Activated naive CD4-positive, alpha-beta T cell treated with anti-CD3 and anti-CD28 coated beads for 36 hours (primary cell): ENCODE data around the gene CEP55. TPM values are rescaled to one million over a fixed set of nuclear protein-coding genes. Genes with fewer than 3 reads are reported as not detected.

Experiments
- CTCF ChIA-PET: fragments of 350-600 bp; sonication (Branson Sonifier 250); formaldehyde crosslinking; loops from one replicate; lab custom pipeline; 2021; ENCODE audit warnings: antibody characterized with exemption; lab: Charles Lee
- DNase-seq: peaks from one replicate; pipeline ENCODE4 v3.0.0-alpha.2; 2020
- H3K27ac Mint-ChIP-seq: one replicate; pipeline ENCODE4 v1.8.0; 2021; ENCODE audit warnings: mild to moderate bottlenecking, mixed read lengths
- H3K27me3 Mint-ChIP-seq: one replicate; pipeline ENCODE4 v1.8.0; 2021; ENCODE audit warnings: low read depth, mixed read lengths
- H3K36me3 Mint-ChIP-seq: one replicate; pipeline ENCODE4 v1.8.0; 2021; ENCODE audit warnings: low read depth, mixed read lengths
- H3K4me1 Mint-ChIP-seq: one replicate; pipeline ENCODE4 v1.8.0; 2021; ENCODE audit warnings: low read depth, mixed read lengths
- H3K4me3 Mint-ChIP-seq: one replicate; pipeline ENCODE4 v1.8.0; 2021; ENCODE audit warnings: mild to moderate bottlenecking, moderate library complexity, mixed read lengths
- H3K9me3 Mint-ChIP-seq: one replicate; pipeline ENCODE4 v1.8.0; 2021; ENCODE audit warnings: mixed read lengths
- intact Hi-C: fragments of 100-400 bp; cut with micrococcal nuclease; formaldehyde crosslinking; loops from one replicate; pipeline ENCODE4 v1.15.1; 2023
- total RNA-seq, 2 experiments: library from RNA; stranded (reverse); gene quantifications; one replicate each; pipeline ENCODE4 v1.2.3, GENCODE V29; 2021

The CEP55 gene
- total RNA-seq, result 10 to 100 TPM; 64.4 to 68.2 TPM

DNA sequence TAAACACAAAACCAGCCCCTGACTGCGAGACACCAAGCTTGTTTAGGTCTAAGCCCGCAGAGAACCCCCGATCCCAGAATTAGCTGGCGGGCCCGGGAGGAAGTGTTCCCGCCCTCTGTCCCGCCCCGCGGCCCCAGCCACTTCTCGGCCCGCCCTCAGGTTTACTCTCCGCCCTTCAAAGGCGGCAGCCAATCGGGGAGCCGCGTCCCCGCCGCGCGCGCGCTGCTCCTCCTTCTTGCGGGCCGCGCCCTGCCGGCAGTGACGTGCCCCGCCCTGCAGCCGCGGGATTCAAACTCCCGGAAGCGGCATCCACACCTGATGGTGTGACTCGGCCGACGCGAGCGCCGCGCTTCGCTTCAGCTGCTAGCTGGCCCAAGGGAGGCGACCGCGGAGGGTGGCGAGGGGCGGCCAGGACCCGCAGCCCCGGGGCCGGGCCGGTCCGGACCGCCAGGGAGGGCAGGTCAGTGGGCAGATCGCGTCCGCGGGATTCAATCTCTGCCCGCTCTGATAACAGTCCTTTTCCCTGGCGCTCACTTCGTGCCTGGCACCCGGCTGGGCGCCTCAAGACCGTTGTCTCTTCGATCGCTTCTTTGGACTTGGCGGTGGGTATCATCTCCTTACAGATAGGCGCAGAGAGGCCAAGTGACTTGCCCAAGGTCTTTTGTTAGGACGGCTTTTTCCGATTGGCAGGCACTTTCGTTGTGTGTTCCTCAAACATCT, at the start of gene CEP55:
TSS of gene CEP55 (plus strand) at position 291 of the 720 bp plus-strand sequence. CDS start 3,440 bp downstream, outside the sequence.
- Mint-ChIP-seq H3K4me1 (peaks cover 18% of the 10 kb centered on the region), H3K4me3 (peak within 1 kb of the TSS; percentile 90), H3K9me3 (no peaks in the 10 kb centered on the region), H3K36me3 (peaks cover 21% of the 10 kb centered on the region), H3K27ac (peak within 1 kb of the TSS; percentile 63), H3K27me3 (peaks cover 7% of the 10 kb centered on the region)
- peak; percentile 96 for DNase-seq
- CTCF ChIA-PET, result interaction anchor here (0.6 to 3.3 kb wide), 6 partner anchors 13 to 365 kb away, joined by 4 to 24 read pairs (median 6); partner anchors contain the start of gene MYOF
- intact Hi-C loops, result loop anchor here (1.0 to 10.0 kb wide), 11 partner anchors 14 to 1204 kb away; partner anchors contain the start of genes CPEB3, EXOC6, FRA10AC1 and HELLS

GRCh38 chr10:93447019-93447418, 49.4 kb upstream of the CEP55 start:
- Mint-ChIP-seq H3K9me3 (no peaks in the 10 kb centered on the region), H3K27ac (no peak overlapping the region), H3K4me1 (peaks cover 4% of the 10 kb centered on the region), H3K27me3 (no peaks in the 10 kb centered on the region), H3K36me3 (peaks cover 3% of the 10 kb centered on the region), H3K4me3 (no peak overlapping the region)
- intact Hi-C loops, result no loop called here
- no peak for DNase-seq
- CTCF ChIA-PET, result interaction anchor here (0.8 to 1.2 kb wide), 2 partner anchors 71 to 152 kb away, joined by 3 to 6 read pairs; no protein-coding TSS in a partner anchor

DNA sequence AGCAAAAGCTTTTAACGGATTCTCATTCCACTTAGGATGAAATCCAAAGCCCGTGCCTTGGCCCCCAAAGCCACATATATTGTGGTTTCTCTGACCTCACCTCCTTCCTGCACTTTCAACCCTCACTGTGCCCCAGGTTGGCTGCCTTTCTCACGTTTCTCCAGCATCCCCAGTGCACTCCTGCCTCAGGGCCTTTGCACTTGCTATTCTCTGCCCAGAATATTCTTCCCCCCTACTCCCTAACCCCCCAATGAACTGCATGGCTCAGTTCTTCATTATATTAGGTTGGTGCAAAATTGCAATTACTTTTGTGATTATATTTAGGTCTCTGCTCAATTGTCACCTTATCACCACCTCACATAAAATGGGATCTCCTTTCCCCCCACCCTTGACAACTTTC, 48.4 kb upstream of the CEP55 start:
- Mint-ChIP-seq H3K27me3 (no peaks in the 10 kb centered on the region), H3K4me3 (no peak overlapping the region), H3K9me3 (no peaks in the 10 kb centered on the region), H3K27ac (no peak overlapping the region), H3K36me3 (peaks cover 3% of the 10 kb centered on the region), H3K4me1 (peaks cover 7% of the 10 kb centered on the region)
- intact Hi-C loops, result no loop called here
- CTCF ChIA-PET, result no interaction called here
- no peak for DNase-seq

GRCh38 chr10:93451244-93451947, 45.0 kb upstream of the CEP55 start:
- Mint-ChIP-seq H3K27ac (no peak overlapping the region), H3K4me3 (no peak overlapping the region)

GRCh38 chr10:93452143-93452542, 44.3 kb upstream of the CEP55 start:
- CTCF ChIA-PET, result no interaction called here
- Mint-ChIP-seq H3K36me3 (peaks cover 3% of the 10 kb centered on the region), H3K9me3 (no peaks in the 10 kb centered on the region), H3K4me3 (no peak overlapping the region), H3K27ac (no peak overlapping the region), H3K4me1 (peaks cover 7% of the 10 kb centered on the region), H3K27me3 (no peaks in the 10 kb centered on the region)
- DNase-seq, result peak; percentile 14
- intact Hi-C loops, result no loop called here

More at GRCh38 chr10:93451244-93451947, 45.0 kb upstream of the CEP55 start:
- no peaks in the 10 kb centered on the region for H3K27me3 Mint-ChIP-seq
- intact Hi-C loops, result no loop called here
- CTCF ChIA-PET, result no interaction called here
- peaks cover 7% of the 10 kb centered on the region for H3K4me1 Mint-ChIP-seq
- DNase-seq, result no peak
- peaks cover 3% of the 10 kb centered on the region for H3K36me3 Mint-ChIP-seq
- no peaks in the 10 kb centered on the region for H3K9me3 Mint-ChIP-seq

DNA sequence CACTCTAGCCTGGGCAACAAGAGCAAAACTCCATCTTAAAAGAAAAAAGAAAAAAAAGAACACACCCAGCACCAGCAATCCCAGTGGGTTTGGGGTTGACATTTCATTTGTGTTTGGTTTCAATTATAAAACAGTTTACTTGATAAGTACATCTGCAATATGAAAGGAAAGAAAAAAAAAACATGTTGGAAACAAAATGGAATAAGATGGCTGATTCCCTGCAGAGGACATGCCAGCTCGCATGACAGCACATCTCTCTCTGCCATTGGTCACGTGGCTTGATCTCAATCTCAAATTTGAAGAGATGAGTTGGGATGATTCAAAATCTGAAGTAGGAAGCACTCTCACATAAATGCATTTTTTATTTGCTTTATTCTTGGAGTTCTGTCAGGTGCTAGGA, 42.3 kb upstream of the CEP55 start:
- H3K4me3 Mint-ChIP-seq, result no peak overlapping the region
- peaks cover 3% of the 10 kb centered on the region for H3K36me3 Mint-ChIP-seq
- intact Hi-C loops, result no loop called here
- no peak for DNase-seq
- H3K9me3 Mint-ChIP-seq, result no peaks in the 10 kb centered on the region
- H3K27ac Mint-ChIP-seq, result no peak overlapping the region
- CTCF ChIA-PET, result no interaction called here
- no peaks in the 10 kb centered on the region for H3K27me3 Mint-ChIP-seq
- H3K4me1 Mint-ChIP-seq, result peaks cover 7% of the 10 kb centered on the region

- Mint-ChIP-seq H3K9me3 (no peaks in the 10 kb centered on the region), H3K36me3 (peaks cover 3% of the 10 kb centered on the region), H3K27me3 (no peaks in the 10 kb centered on the region), H3K4me1 (peaks cover 7% of the 10 kb centered on the region), H3K4me3 (no peak overlapping the region), H3K27ac (no peak overlapping the region)
- intact Hi-C loops, result no loop called here
- no peak for DNase-seq
- CTCF ChIA-PET, result interaction anchor here (0.5 kb wide), 1 partner anchor 700 kb away, joined by 5 read pairs; no protein-coding TSS in a partner anchor
These were observed 41.7 kb upstream of the CEP55 start for GRCh38 chr10:93454736-93455135.

GRCh38 chr10:93456480-93456879, 39.9 kb upstream of the CEP55 start:
- Mint-ChIP-seq H3K27ac (no peak overlapping the region), H3K9me3 (no peaks in the 10 kb centered on the region), H3K4me1 (peaks cover 7% of the 10 kb centered on the region), H3K27me3 (no peaks in the 10 kb centered on the region), H3K4me3 (no peak overlapping the region), H3K36me3 (no peaks in the 10 kb centered on the region)
- no peak for DNase-seq
- intact Hi-C loops, result no loop called here
- CTCF ChIA-PET, result interaction anchor here (0.6 to 2.5 kb wide), 3 partner anchors 25 to 180 kb away, joined by 3 to 8 read pairs (median 8); partner anchors contain the start of gene MYOF

GRCh38 chr10:93457511-93457910, 38.9 kb upstream of the CEP55 start:
- H3K27me3 Mint-ChIP-seq, result no peaks in the 10 kb centered on the region
- no peaks in the 10 kb centered on the region for H3K9me3 Mint-ChIP-seq
- no peaks in the 10 kb centered on the region for H3K36me3 Mint-ChIP-seq
- H3K4me3 Mint-ChIP-seq, result no peak overlapping the region
- no peak overlapping the region for H3K27ac Mint-ChIP-seq
- DNase-seq, result no peak
- H3K4me1 Mint-ChIP-seq, result peaks cover 4% of the 10 kb centered on the region
- intact Hi-C loops, result no loop called here
- CTCF ChIA-PET, result interaction anchor here (0.6 to 2.5 kb wide), 3 partner anchors 24 to 764 kb away, joined by 3 to 8 read pairs (median 8); partner anchors contain the start of gene MYOF

DNA sequence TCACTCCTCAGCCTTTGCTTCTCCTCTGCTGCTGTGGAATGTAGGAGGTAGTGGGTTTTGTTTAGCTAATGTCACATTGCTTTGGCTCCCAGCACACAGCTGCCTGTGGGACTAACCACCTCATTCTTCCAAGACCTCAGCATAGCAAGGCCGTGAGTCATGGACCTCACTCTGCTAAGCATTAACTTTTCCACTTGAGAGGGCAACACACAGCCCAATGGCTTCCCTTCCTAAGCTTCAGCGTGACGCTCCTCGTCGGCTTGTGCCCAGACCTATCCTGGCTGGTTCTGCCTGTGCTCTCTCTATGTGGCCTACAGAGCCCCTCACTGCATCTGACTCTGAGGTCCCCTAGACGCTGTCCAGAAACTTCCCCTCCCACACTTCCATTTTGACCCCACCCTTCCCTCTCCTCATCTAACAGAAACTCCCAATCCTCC, 37.6 kb upstream of the CEP55 start:
- H3K36me3 Mint-ChIP-seq, result no peaks in the 10 kb centered on the region
- H3K4me3 Mint-ChIP-seq, result no peak overlapping the region
- DNase-seq, result no peak
- no peaks in the 10 kb centered on the region for H3K27me3 Mint-ChIP-seq
- H3K27ac Mint-ChIP-seq, result no peak overlapping the region
- intact Hi-C loops, result no loop called here
- CTCF ChIA-PET, result interaction anchor here (1.4 to 2.5 kb wide), 2 partner anchors 23 to 80 kb away, joined by 3 to 8 read pairs; partner anchors contain the start of gene MYOF
- H3K4me1 Mint-ChIP-seq, result peaks cover 9% of the 10 kb centered on the region
- no peaks in the 10 kb centered on the region for H3K9me3 Mint-ChIP-seq

DNA sequence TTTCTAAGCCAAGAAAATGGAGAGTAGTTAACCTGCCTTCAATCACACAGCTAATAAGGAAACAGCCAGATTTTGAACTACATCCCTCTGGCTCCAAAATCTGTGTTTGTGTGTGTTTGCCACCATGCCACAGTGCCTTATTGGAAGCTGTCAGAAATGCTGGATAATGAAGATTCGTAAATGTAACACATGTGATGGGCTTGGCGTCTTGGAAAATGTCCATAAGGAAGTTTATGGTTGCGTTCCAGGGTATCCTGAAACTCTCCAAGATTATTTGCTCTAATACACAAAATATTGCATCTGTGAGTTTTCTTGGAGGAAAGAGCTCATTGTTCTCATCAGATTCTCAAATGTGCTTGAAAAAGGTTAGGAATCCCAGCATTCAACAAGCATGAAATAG, 36.9 kb upstream of the CEP55 start:
- no peak for DNase-seq
- no peak overlapping the region for H3K27ac Mint-ChIP-seq
- no peaks in the 10 kb centered on the region for H3K9me3 Mint-ChIP-seq
- no peak overlapping the region for H3K4me3 Mint-ChIP-seq
- CTCF ChIA-PET, result interaction anchor here (1.4 kb wide), 1 partner anchor 81 kb away, joined by 3 read pairs; no protein-coding TSS in a partner anchor
- H3K27me3 Mint-ChIP-seq, result no peaks in the 10 kb centered on the region
- H3K4me1 Mint-ChIP-seq, result peaks cover 13% of the 10 kb centered on the region
- intact Hi-C loops, result no loop called here
- H3K36me3 Mint-ChIP-seq, result no peaks in the 10 kb centered on the region

- H3K36me3 Mint-ChIP-seq, result no peaks in the 10 kb centered on the region
- intact Hi-C loops, result no loop called here
- no peak for DNase-seq
- CTCF ChIA-PET, result interaction anchor here (0.6 to 1.9 kb wide), 4 partner anchors 20 to 85 kb away, joined by 3 to 7 read pairs (median 5); partner anchors contain the start of gene MYOF
- H3K27me3 Mint-ChIP-seq, result no peaks in the 10 kb centered on the region
- no peak overlapping the region for H3K27ac Mint-ChIP-seq
- peaks cover 13% of the 10 kb centered on the region for H3K4me1 Mint-ChIP-seq
- H3K4me3 Mint-ChIP-seq, result no peak overlapping the region
- no peaks in the 10 kb centered on the region for H3K9me3 Mint-ChIP-seq
These were observed 35.2 kb upstream of the CEP55 start for GRCh38 chr10:93461109-93461806.
